ENCODE measurements around the gene SF3A1. TPM values are rescaled to one million over a fixed set of nuclear protein-coding genes. Genes with fewer than 3 reads are reported as not detected.
A peak's percentile ranks its signal among the peaks of the same experiment; 100 is the strongest.

Gene SF3A1
- total RNA-seq, 1 experiment from 2014 or later = 230 TPM

- no peak for DNase-seq (ENCODE audit: low read depth, low spot score)
- ChIA-PET RAD21 (ENCODE audit: low non-redundant PET in 1 of 2, low total read pairs in 2 of 2, uncharacterized antibody in 2 of 2, unreplicated experiment in 2 of 2) (no interaction called here), CTCF (interaction anchor here (1.0 kb wide), 1 partner anchor 13 kb away, joined by 3 read pairs; the partner anchor contains the start of gene CASTOR1), POLR2A (interaction anchor here (0.8 kb wide), 2 partner anchors 11 to 25 kb away, joined by 3 to 4 read pairs; partner anchors contain the start of gene TBC1D10A)
- Histone ChIP-seq H3K9me2 (ENCODE audit: insufficient read depth) (no peaks in the 10 kb centered on the region), H3K4me2 (ENCODE audit: low read length) (peak overlapping the region; percentile 55), H3K9ac (ENCODE audit: low read length) (peak overlapping the region; percentile 18), H3K36me3 (ENCODE audit: control insufficient read depth in 1 of 2, insufficient read depth in 2 of 2, low read length in 2 of 2) (no peaks in the 10 kb centered on the region; a peak in 1 of 4 replicates), H3K79me2 (ENCODE audit: insufficient read depth, low read length) (no peaks in the 10 kb centered on the region), H3K27me3 (ENCODE audit: insufficient read depth, low read length) (no peaks in the 10 kb centered on the region), H3K9me3 (ENCODE audit: control insufficient read depth in 1 of 2, insufficient read depth in 1 of 2, low read depth in 1 of 2, low read length in 2 of 2) (no peaks in the 10 kb centered on the region), H3K4me3 (replicated peaks in 1 of 2; ENCODE audit: low read depth in 1 of 2, low read length in 2 of 2) (no peak overlapping the region), H3K4me1 (ENCODE audit: control insufficient read depth in 1 of 2, insufficient read depth in 2 of 2, low read length in 2 of 2) (peaks cover 71 to 77% of the 10 kb centered on the region in 2 experiments), H2AFZ (ENCODE audit: low read depth, low read length, poor library complexity, severe bottlenecking) (no peak overlapping the region), H4K20me1 (ENCODE audit: insufficient read depth) (no peaks in the 10 kb centered on the region), H3K27ac (ENCODE audit: low read depth, low read length) (peak overlapping the region; percentile 50)
- peak; percentile 78 for ATAC-seq
- TF ChIP-seq POLR2A (IDR thresholded peaks at IDR 0.05; ENCODE audit: borderline replicate concordance, extremely low read depth, insufficient read depth, insufficient read length) (no peak), SIN3A (IDR thresholded peaks at IDR 0.05; ENCODE audit: low read depth) (peak; percentile 39; the same call in 1 of the 2 replicates), SP1 (IDR thresholded peaks at IDR 0.05; ENCODE audit: low read depth) (peak; percentile 73)
- TF ChIP-seq, protein P1, sequence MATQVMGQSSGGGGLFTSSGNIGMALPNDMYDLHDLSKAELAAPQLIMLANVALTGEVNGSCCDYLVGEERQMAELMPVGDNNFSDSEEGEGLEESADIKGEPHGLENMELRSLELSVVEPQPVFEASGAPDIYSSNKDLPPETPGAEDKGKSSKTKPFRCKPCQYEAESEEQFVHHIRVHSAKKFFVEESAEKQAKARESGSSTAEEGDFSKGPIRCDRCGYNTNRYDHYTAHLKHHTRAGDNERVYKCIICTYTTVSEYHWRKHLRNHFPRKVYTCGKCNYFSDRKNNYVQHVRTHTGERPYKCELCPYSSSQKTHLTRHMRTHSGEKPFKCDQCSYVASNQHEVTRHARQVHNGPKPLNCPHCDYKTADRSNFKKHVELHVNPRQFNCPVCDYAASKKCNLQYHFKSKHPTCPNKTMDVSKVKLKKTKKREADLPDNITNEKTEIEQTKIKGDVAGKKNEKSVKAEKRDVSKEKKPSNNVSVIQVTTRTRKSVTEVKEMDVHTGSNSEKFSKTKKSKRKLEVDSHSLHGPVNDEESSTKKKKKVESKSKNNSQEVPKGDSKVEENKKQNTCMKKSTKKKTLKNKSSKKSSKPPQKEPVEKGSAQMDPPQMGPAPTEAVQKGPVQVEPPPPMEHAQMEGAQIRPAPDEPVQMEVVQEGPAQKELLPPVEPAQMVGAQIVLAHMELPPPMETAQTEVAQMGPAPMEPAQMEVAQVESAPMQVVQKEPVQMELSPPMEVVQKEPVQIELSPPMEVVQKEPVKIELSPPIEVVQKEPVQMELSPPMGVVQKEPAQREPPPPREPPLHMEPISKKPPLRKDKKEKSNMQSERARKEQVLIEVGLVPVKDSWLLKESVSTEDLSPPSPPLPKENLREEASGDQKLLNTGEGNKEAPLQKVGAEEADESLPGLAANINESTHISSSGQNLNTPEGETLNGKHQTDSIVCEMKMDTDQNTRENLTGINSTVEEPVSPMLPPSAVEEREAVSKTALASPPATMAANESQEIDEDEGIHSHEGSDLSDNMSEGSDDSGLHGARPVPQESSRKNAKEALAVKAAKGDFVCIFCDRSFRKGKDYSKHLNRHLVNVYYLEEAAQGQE (IDR thresholded peaks at IDR 0.05; ENCODE audit: low read depth) = no peak
- TF ChIP-seq, protein P2, sequence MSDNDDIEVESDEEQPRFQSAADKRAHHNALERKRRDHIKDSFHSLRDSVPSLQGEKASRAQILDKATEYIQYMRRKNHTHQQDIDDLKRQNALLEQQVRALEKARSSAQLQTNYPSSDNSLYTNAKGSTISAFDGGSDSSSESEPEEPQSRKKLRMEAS (IDR thresholded peaks at IDR 0.05) = 0 out of 2 replicates have a peak, but pooled peaks have one; percentile 35
- no TSS peak for BruUV-seq (replicated peaks)
- intact Hi-C loops (cut with micrococcal nuclease) = no loop called here
These were observed 54.5 kb downstream of the SF3A1 start for GRCh38 chr22:30301995-30302809.
